22Rv1 (cell line): ENCODE results near the gene ATP2C2.
"Not testable (repeated sequence)": the region's sequence is repeated elsewhere in the genome, so short reads cannot be mapped to it uniquely, and the experiment has no call there.

ENCODE experiments used
- H3K27ac ChIP-seq: fragments of 450-650 bp; 2 replicates; pipeline ENCODE4 v1.5.1; 2017
- ZFX ChIP-seq: fragments of 450-650 bp; IDR thresholded peaks from 2 replicates; pipeline ENCODE4 v1.6.1; 2017; ENCODE audit warnings: antibody characterized with exemption, borderline replicate concordance
- TF ChIP-seq, protein P1 (sequence below): fragments of 450-650 bp; IDR thresholded peaks from 2 replicates; pipeline ENCODE4 v1.5.1; 2017; ENCODE audit warnings: mild to moderate bottlenecking

The ATP2C2 gene

DNA sequence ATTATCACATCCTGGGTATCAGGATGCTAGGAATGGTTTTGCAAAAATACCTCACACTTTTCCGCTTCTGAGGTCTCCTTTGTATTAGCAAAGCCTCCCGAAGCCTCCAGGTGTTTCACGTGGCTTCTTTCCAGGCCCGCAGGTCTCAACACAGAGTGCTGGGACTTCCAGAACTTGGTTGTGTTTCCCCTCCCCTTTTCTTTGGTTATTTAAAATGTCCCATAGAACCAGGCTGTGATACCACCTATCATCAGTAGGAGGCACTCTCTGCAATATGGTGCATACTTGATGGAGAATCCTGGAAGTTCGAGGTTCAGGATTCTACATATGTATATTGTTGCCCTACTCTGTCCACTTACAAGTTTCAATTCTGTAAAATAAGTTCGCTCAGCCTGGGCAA lies 28.8 kb downstream of the ATP2C2 start:
- no peak for TF ChIP-seq ZFX
- TF ChIP-seq, protein P1, sequence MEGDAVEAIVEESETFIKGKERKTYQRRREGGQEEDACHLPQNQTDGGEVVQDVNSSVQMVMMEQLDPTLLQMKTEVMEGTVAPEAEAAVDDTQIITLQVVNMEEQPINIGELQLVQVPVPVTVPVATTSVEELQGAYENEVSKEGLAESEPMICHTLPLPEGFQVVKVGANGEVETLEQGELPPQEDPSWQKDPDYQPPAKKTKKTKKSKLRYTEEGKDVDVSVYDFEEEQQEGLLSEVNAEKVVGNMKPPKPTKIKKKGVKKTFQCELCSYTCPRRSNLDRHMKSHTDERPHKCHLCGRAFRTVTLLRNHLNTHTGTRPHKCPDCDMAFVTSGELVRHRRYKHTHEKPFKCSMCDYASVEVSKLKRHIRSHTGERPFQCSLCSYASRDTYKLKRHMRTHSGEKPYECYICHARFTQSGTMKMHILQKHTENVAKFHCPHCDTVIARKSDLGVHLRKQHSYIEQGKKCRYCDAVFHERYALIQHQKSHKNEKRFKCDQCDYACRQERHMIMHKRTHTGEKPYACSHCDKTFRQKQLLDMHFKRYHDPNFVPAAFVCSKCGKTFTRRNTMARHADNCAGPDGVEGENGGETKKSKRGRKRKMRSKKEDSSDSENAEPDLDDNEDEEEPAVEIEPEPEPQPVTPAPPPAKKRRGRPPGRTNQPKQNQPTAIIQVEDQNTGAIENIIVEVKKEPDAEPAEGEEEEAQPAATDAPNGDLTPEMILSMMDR = no peak
- H3K27ac ChIP-seq = no peak overlapping the region

DNA sequence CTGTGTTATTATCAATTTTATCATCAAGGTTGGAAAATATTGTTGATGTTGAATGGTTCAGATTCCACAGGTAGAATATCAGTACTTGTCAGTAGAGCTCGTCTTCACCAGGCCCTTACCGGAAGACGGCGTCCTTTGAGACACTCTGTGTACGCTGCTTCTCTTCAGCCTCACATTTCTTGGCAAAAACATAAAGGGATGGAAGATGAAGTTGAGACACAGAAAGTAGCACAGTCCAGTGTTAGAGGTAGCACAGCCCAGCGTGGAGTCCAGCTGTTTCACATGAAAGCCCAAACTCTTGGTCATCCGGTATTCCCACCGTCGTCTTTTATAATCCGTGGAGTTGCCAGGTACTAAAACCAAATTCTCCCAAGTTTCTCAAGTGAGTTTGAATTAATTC lies 30.4 kb downstream of the ATP2C2 start:
- TF ChIP-seq, protein P1 = no peak
- TF ChIP-seq ZFX = no peak
- H3K27ac ChIP-seq = no peak overlapping the region

DNA sequence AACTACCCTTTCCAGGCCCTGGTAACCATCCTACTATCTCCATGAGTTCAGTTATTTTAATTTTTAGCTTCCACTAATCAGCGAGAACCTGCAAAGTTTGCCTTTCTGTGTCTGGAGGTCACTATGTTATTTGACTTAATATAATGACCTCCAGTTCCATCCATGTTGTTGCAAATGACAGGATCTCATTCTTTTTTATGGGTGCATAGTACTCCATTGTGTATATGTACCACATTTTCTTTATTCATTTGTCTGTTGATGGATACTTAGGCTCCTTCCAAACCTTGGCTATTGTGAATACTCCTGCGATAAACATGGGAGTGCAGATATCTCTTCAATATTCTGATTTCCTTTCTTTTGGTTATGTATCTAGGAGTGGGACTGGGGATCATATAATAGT lies 31.6 kb downstream of the ATP2C2 start:
- not testable (repeated sequence) for H3K27ac ChIP-seq

DNA sequence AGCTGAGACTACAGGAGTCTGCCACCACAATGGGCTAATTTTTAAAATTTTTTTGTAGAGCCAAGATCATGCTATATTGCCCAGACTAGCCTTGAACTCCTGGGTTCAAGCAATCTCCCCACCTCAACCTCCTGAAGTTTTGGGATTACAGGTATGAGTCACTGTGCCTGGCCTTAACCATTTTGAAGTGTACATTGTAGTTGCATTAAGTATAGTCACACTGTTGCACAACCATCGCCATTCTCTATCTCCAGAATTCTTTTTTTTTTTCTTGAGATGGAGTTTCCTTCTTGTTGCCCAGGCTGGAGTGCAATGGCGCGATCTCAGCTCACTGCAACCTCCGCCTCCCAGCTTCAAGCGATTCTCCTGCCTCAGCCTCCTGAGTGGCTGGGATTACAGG lies 35.1 kb downstream of the ATP2C2 start:
- not testable (repeated sequence) for H3K27ac ChIP-seq

DNA sequence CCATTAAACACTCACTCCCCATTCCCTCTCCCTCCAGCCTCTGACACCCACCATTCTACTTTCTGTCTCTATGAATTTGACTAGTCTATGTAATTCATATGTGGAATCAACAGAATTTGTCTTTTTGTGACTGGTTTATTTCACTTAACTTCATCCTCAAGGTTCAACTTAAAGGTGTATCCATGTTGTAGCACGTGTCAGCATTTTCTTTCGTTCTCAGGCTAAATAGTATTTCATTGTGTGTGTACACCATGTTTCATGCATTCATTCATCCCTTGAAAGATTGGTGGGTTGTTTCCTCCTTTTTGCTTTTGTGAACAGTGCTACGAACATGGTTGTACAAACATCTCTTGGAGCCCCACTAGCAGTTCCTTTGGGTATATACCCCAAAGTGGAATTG lies 36.0 kb downstream of the ATP2C2 start:
- no peak overlapping the region for H3K27ac ChIP-seq
- TF ChIP-seq, protein P1 = no peak
- no peak for TF ChIP-seq ZFX

DNA sequence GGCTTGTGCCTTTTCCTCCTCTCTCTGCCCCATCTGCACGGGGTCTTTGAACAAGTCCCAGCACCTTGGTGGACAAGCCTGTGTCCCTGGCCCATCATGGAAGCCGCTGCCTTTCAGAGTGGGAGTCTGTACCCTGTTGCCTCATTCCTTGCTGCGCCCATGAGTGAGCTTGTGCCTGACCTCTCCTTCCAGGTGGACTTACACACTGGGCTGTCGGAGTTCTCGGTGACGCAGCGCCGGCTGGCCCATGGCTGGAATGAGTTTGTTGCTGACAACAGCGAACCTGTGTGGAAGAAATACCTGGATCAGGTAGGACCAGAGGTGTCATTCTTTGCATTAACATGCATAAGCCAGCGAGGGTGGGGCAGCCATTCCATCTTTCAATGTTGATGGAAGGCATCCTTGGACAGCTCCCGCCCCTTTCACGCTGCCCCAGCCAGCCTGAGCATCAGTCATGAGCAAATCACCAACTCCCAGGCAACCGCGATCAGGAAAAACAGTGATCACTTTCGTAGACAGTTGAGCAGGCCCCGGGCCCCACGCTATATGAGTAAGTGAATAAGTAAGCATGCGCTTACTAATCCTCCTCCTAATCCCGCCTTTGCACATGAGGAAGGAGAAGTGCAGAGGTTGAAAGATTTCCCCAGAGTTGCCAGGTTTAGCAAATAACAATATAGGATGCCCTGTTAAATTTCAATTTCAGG lies 36.8 kb downstream of the ATP2C2 start:
- no peak overlapping the region for H3K27ac ChIP-seq
- TF ChIP-seq, protein P1 = no peak
- TF ChIP-seq ZFX = no peak

DNA sequence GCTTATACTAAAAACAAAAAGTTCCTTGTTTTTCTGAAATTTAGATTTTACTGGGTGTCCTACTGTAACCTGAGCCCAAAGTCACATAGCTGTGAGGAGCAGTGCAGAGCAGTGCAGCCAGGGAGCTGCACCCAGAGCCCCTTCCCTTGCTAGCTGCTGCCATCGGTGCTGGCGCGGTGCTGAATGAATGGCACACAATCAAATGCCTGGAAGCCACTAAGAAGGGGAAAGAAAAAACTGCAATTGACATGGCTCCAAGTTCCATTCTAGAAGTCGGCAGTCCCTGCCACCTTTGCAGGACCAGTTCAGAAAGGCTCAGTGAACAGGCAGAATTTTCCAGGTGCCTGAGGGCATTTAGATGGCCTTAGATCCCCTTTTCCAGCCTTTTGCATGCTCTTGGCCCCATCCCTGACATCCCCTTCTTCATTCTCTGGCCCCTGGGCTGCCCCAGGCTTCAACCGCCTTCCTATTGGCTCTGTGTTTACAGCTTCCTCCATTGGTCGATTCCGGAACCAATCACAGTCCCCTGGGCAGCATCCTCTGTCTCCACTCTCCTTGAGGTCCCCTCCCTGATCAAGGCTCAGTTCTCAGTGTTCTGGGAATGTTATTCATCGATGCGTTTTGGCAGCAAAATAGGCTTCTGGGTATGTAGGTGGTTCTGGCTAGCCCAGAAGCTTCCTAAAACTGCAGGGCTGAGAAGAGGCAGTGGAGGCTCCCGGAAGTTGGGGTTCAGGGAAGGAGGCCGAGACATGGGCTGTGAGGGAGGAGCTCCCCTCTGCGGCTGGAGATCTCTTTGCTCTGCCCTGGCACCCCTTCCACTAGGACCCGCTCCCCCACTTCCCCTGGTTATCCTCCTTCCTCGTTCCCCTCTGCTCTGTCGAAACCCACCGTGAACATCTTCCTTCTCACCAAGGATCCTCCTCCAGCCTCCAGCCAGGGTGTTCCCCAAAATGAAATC lies 37.9 kb downstream of the ATP2C2 start:
- TF ChIP-seq ZFX = no peak
- TF ChIP-seq, protein P1 = no peak

DNA sequence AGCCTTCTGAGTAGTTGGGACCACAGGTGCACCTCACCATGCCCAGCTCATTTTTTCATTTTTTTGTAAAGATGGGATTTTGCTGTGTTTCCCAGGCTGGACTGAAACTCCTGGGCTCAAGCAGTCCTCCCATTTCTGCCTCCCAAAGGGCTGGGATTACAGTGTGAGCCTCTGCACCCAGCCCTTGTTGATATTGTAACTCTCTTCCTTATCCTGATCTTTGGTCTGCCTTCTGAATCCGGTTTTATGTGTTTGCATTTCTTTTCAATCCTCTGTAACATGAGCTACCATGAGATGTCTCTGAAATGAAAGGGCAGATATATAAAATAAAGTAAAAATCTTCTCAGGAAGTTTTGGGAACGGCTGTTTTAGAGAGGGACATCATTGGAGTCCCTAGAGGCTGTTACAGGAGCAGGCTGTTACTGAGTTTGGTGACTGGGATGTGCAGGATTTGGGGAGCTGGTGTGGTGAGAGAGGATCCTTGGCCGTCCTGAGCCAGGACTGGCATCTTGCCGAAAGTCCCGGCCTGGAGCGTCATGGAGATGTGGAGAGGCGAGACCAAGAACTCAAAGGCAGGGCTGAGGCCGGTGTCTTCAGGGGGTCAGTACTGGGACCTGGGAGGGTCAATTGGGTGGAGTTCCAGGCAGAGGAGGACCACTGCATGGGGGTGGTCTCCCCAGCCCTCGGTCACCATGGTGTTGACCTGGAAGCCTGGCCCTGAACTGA lies 39.4 kb downstream of the ATP2C2 start:
- TF ChIP-seq, protein P1 = no peak
- TF ChIP-seq ZFX = no peak
- no peak overlapping the region for H3K27ac ChIP-seq

More for the DNA sequence above, 37.9 kb downstream of the ATP2C2 start:
- no peak overlapping the region for H3K27ac ChIP-seq
